Measurements from ENCODE around the gene DENND5A. TPM values are rescaled to one million over a fixed set of nuclear protein-coding genes. Genes with fewer than 3 reads are reported as not detected.

Gene DENND5A
- total and polyA plus RNA-seq, 2 donors (not counting 1 experiment from before 2014, with no cell fraction given): 41.3 to 66.5 TPM

DNA sequence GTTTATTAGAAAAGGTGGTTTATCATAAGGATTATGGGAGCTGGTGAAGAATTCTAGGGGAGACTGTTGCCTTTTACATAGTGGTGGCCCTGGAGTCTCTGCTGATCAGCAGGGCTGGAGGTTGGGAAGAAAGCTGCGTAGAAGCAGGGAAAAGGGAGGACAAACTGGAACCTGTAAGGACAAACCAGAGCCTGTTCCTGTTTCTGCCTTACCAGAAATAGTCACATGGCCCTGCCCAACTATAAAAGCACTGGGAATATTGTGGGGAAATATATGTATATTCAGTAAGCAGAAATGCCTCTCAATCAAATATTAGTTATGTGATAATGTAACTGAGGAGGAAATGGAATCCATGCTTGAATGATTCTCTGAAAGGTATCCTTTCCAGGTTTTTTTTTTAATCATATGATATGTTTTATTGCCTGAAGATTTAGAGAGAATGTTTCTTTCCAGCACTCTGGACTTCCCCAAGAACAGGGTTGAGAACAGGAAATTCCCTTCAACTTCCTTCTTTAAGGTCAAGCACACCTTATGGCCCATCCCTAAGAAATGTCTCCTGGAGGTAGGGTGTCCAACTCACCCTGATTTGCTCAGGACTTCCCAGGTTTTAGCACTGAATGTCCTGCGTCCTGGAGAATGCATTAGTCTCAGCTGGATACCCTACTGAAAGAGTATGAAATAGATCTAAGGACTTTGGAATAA is 139.8 kb downstream of the DENND5A start:
- H3K4me2 ChIP-seq (replicated peaks; ENCODE audit: low read depth, low read length, poor library complexity, severe bottlenecking): no peak overlapping the region
- H3K36me3 ChIP-seq (replicated peaks in 1 of 2; ENCODE audit: control extremely low read depth in 1 of 2, control insufficient read depth in 1 of 2, extremely low read depth in 1 of 2, insufficient read depth in 2 of 2, low read length in 1 of 2): no peaks in the 10 kb centered on the region
- H3K9me3 ChIP-seq (ENCODE audit: control extremely low read depth in 1 of 3, control insufficient read depth in 2 of 3, insufficient read depth in 1 of 3, low read length in 2 of 3): peaks cover 0 to 2% (median 0%) of the 10 kb centered on the region in 3 donors
- no peak overlapping the region for H3K4me3 ChIP-seq (ENCODE audit: control extremely low read depth in 1 of 5, extremely low read depth in 1 of 5, insufficient read depth in 1 of 5, low read depth in 2 of 5, low read length in 4 of 5)
- DNase-seq (no peak), ATAC-seq (ENCODE audit: low read depth) (no peak)
- peaks cover 8% of the 10 kb centered on the region for H3K4me1 Mint-ChIP-seq
- H3K9me3 Mint-ChIP-seq (ENCODE audit: insufficient read depth): no peaks in the 10 kb centered on the region
- no peaks in the 10 kb centered on the region for H3K27me3 ChIP-seq (replicated peaks in 1 of 4; ENCODE audit: control extremely low read depth in 1 of 4, control insufficient read depth in 3 of 4, insufficient read depth in 4 of 4, low read length in 3 of 4)
- H3K4me3 Mint-ChIP-seq: no peak overlapping the region
- H4K20me1 ChIP-seq (ENCODE audit: control insufficient read depth, insufficient read depth, low read length, poor library complexity, severe bottlenecking): no peaks in the 10 kb centered on the region
- H3K27ac ChIP-seq (ENCODE audit: low read length in 2 of 2): no peak overlapping the region
- no peaks in the 10 kb centered on the region for H3K4me1 ChIP-seq (ENCODE audit: control insufficient read depth in 2 of 2, insufficient read depth in 2 of 2, low read length in 2 of 2)
- WGBS (ENCODE audit: insufficient coverage): no CpG with 5 or more reads among the region's 2 CpGs
- TF ChIP-seq EZH2 (IDR thresholded peaks at IDR 0.05; ENCODE audit: borderline replicate concordance, insufficient read depth, low read depth, low read length, poor library complexity, severe bottlenecking): no peak
- TF ChIP-seq, protein P1, sequence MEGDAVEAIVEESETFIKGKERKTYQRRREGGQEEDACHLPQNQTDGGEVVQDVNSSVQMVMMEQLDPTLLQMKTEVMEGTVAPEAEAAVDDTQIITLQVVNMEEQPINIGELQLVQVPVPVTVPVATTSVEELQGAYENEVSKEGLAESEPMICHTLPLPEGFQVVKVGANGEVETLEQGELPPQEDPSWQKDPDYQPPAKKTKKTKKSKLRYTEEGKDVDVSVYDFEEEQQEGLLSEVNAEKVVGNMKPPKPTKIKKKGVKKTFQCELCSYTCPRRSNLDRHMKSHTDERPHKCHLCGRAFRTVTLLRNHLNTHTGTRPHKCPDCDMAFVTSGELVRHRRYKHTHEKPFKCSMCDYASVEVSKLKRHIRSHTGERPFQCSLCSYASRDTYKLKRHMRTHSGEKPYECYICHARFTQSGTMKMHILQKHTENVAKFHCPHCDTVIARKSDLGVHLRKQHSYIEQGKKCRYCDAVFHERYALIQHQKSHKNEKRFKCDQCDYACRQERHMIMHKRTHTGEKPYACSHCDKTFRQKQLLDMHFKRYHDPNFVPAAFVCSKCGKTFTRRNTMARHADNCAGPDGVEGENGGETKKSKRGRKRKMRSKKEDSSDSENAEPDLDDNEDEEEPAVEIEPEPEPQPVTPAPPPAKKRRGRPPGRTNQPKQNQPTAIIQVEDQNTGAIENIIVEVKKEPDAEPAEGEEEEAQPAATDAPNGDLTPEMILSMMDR (IDR thresholded peaks at IDR 0.05): no peak
- no peak overlapping the region for H3K27ac Mint-ChIP-seq
- no peaks in the 10 kb centered on the region for H3K79me2 ChIP-seq (ENCODE audit: control insufficient read depth, insufficient read depth, low read length)
- ChIA-PET CTCF (no interaction called here), POLR2A (interaction anchor here (0.6 kb wide), 1 partner anchor 442 kb away, joined by 6 read pairs; no protein-coding TSS in a partner anchor)
- H3K27me3 Mint-ChIP-seq: no peaks in the 10 kb centered on the region
- H2AFZ ChIP-seq (ENCODE audit: insufficient read depth, low read depth, low read length, poor library complexity, severe bottlenecking): no peak overlapping the region
- H3K9ac ChIP-seq (ENCODE audit: low read length): no peak overlapping the region
- intact Hi-C loops (cut with micrococcal nuclease): no loop called here

DNA sequence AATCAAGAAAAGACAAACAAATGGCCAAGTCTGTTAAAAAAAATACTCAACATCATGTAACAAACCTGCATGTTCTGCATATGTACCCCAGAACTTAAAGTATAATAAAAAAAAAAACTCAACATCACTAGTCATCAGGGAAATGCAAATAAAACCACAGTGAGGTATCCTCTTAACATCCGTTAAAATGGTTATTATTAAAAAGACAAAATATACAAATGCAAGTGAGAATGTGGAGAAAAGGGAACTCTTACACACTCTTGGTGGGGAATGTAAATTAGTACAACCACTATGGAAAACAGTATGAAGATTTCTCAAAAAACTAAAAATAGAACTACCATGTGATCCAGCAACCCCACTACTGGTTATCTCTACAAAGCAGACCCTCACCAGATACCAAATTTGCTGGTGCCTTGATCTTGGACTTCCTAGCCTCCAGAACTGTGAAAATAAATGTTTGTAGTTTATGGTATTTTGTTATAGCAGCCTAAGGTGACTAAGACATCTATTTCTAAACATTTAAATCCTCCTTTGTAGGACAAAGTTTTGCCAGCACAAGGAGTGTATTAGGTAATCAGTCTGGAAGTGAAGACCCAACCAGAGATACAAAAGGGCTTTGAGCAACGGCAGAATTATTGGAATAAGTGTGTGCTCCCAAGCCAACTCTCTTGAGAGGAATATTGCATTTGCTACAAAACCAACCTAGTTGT is 141.4 kb downstream of the DENND5A start:
- Histone ChIP-seq H4K20me1 (ENCODE audit: control insufficient read depth, insufficient read depth, low read length, poor library complexity, severe bottlenecking) (no peaks in the 10 kb centered on the region), H3K9ac (ENCODE audit: low read length) (no peak overlapping the region), H3K4me2 (replicated peaks; ENCODE audit: low read depth, low read length, poor library complexity, severe bottlenecking) (no peak overlapping the region), H3K4me3 (ENCODE audit: control extremely low read depth in 1 of 5, extremely low read depth in 1 of 5, insufficient read depth in 1 of 5, low read depth in 2 of 5, low read length in 4 of 5) (no peak overlapping the region), H3K9me3 (ENCODE audit: control extremely low read depth in 1 of 3, control insufficient read depth in 2 of 3, insufficient read depth in 1 of 3, low read length in 2 of 3) (peaks cover 0 to 2% (median 0%) of the 10 kb centered on the region in 3 donors), H3K27me3 (replicated peaks in 1 of 4; ENCODE audit: control extremely low read depth in 1 of 4, control insufficient read depth in 3 of 4, insufficient read depth in 4 of 4, low read length in 3 of 4) (no peaks in the 10 kb centered on the region), H2AFZ (ENCODE audit: insufficient read depth, low read depth, low read length, poor library complexity, severe bottlenecking) (no peak overlapping the region), H3K4me1 (ENCODE audit: control insufficient read depth in 2 of 2, insufficient read depth in 2 of 2, low read length in 2 of 2) (no peaks in the 10 kb centered on the region), H3K27ac (ENCODE audit: low read length in 2 of 2) (no peak overlapping the region), H3K36me3 (replicated peaks in 1 of 2; ENCODE audit: control extremely low read depth in 1 of 2, control insufficient read depth in 1 of 2, extremely low read depth in 1 of 2, insufficient read depth in 2 of 2, low read length in 1 of 2) (no peaks in the 10 kb centered on the region), H3K79me2 (ENCODE audit: control insufficient read depth, insufficient read depth, low read length) (no peaks in the 10 kb centered on the region)
- intact Hi-C loops (cut with micrococcal nuclease): no loop called here
- TF ChIP-seq, protein P1 (IDR thresholded peaks at IDR 0.05): no peak
- TF ChIP-seq EZH2 (IDR thresholded peaks at IDR 0.05; ENCODE audit: borderline replicate concordance, insufficient read depth, low read depth, low read length, poor library complexity, severe bottlenecking): no peak
- ChIA-PET CTCF (no interaction called here), POLR2A (no interaction called here)
- H3K27ac Mint-ChIP-seq: no peak overlapping the region
- DNase-seq (no peak), ATAC-seq (ENCODE audit: low read depth) (no peak)
- H3K9me3 Mint-ChIP-seq (ENCODE audit: insufficient read depth): no peaks in the 10 kb centered on the region
- H3K4me3 Mint-ChIP-seq: no peak overlapping the region
- H3K27me3 Mint-ChIP-seq: no peaks in the 10 kb centered on the region
- peaks cover 8% of the 10 kb centered on the region for H3K4me1 Mint-ChIP-seq
- 100% methylated on average over 1 of the region's 2 CpGs for WGBS (ENCODE audit: insufficient coverage)
